HG03159 (cell line): ENCODE measurements around the gene H3-3A.
"Not testable (repeated sequence)": the region's sequence is repeated elsewhere in the genome, so short reads cannot be mapped to it uniquely, and the experiment has no call there.

ENCODE experiments used
- ATAC-seq: cut with Tn5 transposase; IDR thresholded peaks from one replicate; pipeline ENCODE4 v1.9.1; 2021; ENCODE audit warnings: mild to moderate bottlenecking, moderate library complexity; ENCODE audit not compliant: unreplicated experiment

H3-3A gene

DNA sequence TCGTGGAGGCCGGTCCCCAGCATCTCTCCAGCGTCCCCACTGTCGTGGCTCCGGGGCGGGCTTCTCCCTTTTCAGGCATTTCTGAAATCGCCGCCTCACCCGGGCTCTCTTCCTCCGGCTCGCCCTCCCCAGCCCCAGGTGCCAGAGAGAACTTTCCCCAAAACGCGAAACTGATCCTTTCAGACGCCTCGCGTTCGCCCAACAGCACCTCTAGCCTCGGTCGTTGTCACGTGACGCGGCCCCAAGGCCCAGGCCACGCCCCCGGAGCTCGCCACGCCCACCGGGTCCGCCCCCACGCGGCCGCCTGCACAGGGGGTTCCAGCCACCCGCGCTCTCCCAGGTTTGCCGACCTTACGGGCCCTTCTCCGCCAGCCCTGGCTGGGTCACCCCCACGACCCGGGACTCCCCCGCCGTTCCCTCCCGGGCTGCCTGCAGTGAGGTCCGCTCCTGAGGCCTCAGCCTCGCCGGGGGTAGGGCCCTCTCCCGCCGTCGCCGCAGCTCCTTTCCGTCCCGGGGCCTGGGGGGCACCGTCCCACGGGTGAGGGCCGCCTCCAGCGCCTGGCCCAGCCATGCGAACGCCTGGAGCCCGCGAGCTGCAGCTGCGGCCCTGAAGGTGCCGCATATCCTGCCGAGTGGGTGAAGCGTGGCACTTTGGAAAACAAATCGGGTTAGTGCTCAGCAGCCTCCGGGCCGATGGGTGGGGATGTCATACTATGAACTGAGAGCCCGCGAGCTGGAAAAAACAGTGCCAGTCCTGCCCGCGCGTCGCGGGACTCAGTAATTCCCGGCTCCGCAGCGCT, 21.0 kb downstream of the H3-3A start:
- ATAC-seq, result peak; percentile 90

DNA sequence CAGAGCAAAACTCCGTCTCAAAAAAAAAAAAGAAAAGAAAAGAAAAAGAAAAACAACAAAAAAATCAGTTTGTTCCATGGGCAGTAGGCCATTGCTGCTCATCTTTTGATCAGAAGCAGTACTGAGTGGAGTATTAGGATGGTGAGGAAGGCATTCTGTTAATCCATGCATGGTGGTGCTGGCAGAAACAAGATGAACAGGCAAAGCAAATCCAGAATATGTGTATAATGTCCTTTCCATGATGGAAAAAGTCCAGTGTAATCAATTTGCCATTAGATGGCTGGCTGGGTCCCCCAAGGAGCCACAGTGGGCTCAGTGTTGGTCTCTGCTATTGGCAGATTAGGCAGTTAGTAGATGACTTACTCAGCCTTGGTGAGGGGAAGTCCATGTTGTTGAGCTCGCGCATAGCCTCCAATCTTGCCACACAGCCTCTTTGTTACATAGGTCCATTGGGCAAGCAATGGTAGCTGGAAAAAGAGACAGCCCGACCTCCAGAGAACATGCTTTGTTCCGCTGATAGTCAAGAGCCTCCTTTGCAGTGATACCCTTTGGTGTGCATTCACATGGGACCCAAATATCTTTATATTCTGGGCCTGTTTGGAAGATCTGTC, 23.3 kb downstream of the H3-3A start:
- no peak for ATAC-seq

DNA sequence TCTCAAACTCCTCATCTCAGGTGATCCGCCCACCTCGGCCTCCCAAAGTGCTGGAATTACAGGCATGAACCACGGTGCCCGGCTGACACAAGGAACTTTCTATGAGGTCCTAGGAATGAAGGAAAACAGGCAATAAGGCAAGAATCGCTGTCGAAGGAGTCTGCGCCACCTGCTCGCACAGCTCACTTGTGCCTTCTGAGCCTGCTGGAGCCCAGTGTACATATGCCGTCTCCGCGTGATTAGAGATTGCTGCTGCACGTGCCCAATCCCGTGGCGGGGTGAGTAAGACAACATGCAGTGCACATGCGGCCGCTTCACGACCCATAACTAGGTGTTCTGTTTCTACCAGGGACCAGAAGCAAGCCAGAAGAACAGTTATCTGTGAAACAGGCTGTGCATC, 24.3 kb downstream of the H3-3A start:
- no peak for ATAC-seq

DNA sequence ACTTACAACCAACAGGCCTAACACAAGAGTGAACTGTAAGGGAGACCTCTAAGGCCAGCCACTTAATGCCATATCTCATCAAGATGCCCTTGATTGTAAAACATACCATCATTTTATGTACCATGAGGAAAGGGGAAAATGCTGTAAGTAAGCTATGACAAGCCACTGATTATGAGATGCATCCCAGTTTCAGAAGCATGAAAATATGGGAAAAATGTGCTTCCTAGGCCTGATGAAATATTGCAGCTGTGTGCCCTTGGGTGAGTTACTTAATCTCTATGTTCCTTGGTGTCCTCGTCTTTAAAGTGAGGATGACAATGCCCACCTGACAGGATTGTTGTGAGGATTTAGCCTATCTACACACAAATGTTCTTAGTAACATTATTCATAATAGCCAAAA, 28.9 kb downstream of the H3-3A start:
- ATAC-seq, result no peak

DNA sequence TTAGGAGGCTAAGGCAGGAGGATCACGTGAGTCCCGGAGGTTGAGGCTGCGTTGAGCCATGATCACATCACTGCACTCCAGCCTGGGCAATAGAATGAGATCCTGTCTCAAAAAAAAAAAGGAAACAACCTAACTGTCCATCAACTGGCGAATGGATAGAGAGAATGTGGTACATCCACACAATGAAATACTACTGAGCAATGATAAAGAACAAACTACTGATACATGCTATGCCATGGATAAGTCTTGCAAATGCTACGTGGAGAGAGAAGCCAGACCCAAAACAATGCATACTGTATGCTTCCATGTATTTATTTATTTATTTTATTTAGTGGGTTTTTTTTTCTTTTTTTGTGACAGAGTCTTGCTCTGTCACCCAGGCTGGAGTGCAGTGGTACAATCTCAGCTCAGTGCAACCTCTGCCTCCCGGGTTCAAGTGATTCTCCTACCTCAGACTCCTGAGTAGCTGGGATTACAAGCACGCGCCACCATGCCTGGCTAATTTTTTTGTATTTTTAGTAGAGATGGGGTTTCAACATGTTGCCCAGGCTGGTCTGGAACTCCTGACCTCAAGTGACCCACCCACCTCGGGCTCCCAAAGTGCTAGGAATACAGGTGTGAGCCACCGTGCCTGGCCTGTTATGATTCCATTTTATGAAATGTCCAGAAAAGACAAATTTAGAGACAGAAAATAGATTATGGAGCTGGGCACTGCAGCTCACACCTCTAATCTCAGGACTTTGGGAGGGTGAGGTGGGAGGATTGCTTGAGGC, 29.7 kb downstream of the H3-3A start:
- ATAC-seq, result not testable (repeated sequence)

DNA sequence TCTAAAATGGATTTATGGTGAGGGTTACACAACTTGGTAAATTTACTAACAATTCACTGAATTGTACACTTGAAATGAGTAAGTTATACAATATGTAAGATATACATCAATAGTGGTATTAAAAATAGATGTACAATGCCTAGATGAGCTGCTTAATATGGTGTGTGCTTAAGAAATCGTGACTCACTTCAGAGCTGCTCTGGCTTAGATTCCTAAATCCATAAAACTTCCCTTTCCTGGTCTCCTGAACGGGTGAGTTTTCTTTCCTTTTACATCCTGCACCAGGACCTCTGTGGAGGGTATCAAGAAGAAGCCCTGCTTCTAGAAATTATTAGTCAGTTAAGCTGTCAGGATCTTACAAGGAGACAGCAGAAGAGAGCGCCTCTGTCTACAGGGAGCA, 30.4 kb downstream of the H3-3A start:
- ATAC-seq, result no peak

DNA sequence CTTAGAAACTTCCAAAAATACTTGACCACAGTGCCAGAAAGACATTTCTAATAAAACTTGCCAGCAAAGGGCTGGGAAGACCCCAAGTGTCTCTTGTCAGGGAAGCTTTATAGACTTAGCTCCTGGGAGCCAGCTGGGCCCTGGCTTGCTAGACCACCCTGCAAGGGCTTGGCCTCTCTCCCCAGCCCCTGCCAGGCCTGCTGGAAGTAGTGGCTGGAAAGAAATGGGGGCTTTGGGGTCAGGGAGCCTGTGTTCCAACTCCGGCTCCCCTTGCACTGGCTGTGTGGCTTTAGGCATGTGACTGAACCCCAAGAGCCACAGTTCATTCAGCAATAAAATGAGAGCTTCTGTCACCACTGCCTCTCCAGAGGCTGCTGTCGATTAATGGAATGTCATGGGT, 31.1 kb downstream of the H3-3A start:
- no peak for ATAC-seq

DNA sequence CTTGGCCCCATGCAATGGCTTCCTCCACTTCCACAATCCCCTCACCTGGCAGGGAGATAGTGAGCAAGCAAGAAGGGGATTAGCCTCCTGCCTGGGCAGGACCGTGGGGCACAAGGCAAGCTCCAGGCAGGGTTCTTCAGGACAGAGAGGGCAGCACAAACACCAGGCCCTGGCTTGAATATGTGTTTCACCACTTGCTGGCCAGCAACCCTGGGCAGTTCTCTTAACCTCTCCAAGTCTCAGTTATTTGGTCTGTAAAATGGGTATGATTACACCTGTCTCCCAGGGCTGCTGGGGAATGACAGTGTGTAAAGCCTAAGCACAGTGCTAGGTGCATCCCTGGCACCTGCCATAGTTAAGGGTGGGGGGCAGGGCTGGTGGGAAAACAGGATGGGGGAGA, 31.9 kb downstream of the H3-3A start:
- ATAC-seq, result no peak

DNA sequence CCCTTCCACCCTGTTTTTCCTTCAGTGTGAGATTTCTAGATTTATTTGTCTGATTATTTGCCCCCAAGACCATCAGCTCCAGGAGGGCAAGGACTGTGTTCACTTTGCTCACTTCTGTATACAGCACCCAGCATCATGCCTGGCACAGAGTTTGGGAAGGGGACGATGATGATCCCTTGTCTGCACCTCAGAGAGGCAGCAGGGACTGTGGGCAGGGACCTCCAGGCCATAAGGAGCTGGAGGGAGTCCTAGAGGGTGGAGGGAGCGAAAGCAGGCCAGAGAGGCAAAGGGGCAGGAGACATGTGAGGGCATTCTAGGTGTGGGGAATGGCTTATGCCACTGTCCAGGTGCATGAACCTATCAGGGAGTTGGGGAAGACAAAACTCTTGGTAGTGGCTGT, 32.8 kb downstream of the H3-3A start:
- ATAC-seq, result no peak

DNA sequence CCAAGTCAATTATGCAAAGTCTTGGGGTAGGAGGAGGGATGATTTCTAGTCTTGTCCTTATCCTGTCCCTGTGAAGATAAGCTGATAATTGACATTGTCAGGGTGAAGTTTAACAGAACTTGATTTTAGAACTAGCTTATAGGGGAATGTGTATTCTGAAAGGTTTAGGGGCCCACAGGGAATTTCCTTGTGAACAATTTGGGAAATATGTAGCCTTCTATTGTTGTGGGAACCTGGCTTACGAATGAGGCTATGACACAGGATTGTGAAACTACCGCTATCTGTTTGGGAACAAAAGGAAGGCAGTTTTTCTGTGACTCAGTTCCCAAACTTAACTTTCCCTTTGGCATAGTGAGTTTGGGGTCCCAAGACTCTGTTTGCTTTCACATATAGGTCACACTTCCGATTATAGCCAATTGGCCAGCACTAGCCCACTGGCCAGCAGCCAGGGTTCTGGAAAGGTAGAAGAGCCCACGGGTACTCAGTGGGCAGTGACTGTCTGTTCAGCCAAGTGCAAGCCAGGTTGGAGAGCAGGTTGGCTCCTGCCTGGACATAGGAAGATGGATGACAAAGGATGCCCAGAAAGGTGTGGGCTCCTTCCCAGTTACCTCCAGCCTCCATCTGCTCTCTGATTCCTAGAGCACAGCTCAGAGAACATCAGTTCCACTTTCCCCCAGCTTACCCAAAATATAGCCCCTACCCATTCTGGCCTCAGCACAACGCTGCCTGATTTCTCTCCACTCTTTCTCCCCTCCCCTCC, 35.5 kb downstream of the H3-3A start:
- ATAC-seq, result no peak

DNA sequence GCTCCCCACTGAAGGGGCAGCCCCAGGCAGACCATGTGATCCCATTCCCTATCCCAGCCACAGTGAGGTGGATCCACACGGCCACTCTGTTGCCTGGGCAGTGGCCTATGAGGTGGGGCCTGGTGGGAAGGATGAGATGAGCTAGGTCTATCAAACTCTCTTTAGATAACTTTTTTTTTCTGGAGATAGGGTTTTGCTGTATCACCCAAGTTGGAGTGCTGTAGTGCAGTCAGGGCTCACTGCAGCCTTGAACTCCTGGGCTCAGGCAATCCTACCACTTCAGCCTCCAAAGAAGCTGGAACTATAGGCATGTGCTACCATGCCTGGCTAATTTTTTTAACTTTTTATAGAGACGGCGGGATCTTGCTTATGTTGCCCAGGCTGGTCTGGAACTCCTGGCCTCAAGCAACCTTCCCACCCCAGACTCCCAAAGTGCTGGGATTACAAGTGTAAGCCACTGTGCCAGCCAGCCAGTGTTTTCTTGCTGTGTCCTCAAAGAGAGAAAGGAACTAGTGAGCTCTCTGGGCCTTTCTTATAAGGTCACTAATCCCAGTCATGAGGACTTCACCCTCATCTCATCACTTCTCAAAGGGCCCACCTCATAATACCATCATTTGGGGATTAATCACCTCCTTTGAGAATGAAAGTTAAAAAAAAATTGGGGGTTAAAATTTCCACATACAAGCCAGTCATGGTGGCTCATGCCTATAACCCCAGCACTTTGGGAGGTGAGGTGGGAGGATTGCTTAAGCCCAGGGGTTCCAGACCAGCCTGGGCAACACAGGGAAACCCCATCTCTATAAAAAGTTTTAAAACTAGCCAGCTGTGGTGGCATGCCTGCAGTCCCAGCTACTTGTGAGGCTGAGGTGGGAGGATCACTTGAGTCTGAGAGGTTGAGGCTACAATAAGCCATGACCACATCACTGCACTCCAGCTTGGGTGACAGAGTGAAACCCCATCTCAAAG, 36.6 kb downstream of the H3-3A start:
- ATAC-seq, result no peak

DNA sequence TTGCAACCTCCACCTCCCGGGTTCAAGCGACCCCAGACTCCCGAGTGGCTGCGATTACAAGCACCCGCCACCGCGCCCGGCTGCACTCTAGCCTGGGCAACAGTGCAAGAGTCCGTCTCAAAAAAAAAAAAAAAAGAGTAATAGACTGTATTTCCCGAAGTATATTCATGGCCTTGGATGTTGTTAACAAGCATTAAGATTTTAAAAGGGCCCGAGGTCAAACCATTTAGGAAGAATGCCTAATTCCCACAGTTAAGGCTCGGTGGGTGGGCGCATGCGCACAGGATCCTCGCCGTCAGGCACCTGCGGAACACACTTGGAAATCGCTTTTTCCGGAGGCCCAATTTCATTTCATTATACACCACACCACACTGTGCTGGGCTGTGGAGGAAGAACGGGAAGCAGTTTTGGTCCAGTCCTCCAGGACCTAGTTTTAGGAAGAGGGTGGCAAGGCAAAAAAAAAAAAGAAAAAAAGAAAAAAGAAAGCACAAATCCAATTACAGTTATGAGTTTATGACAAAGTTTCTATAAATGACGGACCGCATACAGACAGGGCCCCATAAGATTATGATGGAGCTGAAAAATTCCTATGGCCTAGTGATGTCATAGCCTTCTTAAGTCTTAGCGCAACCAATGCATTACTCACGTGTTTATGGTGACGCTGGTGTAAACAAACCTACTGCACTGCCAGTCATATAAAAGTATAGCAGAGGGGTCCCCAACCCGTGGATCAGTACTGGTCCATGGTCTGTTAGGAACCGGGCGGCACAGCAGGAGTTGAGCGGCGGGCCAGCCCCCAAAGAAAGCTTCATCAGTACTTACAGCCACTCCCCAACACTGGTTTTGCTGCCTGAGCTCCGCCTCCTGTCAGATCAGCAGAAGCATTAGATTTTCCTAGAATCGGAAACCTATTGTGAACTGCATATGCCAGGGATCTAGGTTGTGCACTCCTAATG, 38.2 kb downstream of the H3-3A start:
- no peak for ATAC-seq

DNA sequence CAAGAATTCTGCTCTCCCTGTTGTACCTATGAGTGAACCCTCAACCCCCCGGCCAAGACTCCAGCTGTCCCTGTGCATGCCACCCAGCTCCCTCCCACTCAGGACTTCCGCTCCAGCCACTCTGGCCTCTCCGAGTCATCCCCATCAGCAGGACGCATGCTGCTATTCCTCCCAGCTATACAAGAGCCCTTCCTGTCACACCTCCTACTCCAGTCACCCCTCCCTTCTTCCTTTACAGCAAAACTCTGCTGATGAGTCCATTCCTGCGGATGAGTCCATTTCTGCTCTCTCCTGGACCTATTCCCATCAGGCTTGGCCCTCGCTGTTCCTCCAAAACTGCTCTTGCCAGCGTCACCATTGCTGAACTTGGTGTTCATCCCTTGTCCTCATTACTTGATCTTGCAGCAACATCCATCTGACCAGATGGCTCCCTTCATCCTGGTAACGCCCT, 42.2 kb downstream of the H3-3A start:
- no peak for ATAC-seq

DNA sequence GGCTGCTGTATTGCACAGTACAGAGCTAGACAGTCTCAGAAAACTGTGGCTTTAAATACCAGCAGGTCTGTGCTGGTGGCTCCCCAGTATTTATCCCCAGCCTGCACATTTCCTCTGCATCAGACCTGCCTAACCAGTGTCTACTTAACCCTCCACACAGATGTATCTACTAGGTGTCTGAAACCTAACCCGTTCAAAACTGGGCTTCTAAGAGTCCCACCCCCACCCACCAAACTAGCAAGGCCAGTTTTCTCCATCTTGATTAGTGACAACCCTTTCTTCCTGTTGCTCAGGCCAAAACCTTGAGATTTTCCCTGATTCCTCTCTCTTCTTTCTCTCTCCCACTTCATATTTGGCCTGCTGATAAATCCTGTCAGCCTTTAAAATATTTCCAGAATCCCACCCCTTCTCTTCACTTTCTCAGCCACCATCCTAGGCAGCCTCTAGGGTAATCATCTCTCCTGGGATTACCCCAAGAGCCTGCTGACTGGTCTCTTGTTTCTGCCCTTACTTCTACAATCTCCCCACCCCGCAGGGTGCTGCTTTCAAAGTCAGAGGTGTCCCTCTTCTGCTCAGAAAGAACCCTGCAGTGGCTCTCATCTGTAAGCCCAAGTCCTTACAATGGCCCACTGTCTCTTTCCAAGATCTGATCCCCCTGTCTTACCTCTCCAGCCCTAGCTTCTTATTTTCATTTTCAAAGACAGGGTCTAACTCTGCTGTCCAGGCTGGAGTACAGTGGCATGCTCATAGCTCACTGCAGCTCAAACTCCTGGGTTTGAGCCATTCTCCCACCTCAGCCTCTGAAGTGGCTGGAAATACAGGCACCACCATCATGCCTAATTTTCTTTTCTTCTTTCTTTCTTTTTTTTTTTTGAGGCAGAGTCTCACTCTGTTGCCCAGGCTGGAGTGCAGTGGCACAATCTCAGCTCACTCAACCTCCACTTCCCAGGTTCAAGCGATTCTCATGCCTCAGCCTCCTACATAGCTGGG, 45.2 kb downstream of the H3-3A start:
- no peak for ATAC-seq

DNA sequence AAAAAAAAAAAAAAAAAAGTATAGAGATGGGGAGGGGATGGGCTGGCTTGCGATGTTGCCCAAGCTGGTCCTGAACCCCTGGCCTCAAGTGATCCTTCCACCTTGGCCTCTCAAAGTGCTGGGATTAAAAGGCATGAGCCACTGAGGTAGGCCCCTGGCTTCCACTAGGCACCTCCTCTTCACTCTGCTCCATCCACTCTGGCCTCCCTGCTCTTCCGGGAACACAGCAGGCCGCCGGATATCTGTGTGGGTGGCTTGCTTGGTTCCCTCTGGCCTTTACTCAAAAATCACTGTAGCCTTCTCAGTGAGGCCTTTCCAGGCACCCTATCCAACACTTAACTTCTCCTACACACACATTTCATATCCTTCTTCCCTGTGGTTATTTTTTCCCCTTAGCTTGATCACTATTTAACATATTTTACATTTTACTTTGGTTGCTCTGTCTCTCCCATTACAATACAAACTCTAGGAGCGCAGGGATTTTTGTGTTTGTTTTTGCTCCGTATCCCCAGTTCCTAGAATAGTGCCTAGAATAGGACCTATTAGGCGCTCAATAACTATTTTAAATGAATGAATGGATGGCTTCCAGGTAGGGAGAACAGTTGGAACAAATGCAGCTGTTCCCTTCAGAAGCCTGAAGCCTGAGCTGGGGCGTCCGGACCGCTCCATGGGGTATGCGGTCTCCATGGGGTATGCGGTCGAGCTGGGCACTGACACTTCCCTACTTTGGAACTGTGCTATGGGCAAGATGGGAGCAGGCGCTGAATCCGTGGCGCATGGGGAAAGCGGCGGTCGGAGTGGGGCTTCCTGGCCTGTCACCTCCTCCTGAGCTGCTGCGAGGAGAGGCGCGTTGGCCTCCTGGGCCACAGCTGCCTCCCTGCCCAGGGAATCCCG, 46.7 kb downstream of the H3-3A start:
- ATAC-seq, result no peak

DNA sequence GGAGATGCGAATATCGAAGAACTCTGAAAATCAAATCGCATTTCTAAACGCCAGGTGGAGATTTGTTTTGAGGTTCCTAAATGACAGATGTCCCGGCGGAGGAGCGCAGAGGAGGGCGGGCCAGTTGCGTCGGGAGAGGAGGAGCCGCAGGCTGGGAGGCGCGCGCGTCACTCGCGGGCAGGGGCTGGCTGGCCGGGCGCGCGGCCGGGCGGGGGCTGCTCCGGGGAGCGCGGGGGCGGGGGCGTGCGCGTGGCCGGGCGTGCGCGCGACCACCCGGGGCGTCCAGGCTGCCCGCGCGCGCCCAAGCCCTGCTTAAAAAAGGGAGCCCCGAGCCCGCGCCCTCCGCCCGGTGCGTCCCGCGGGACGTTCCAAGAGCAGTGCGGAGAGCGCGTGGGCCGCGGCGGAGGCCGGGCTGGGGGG, 47.3 kb downstream of the H3-3A start:
- peak; percentile 82 for ATAC-seq
